Astrocyte (in vitro differentiated cells and primary cell): ENCODE results near the gene SNED1.

Source experiments
- EZH2 ChIP-seq: IDR thresholded peaks from 2 replicates; pipeline ENCODE4 v1.6.1; 2012; ENCODE audit warnings: mild to moderate bottlenecking, low read length, inconsistent platforms; ENCODE audit not compliant: insufficient read depth
- TF ChIP-seq, protein P1 (sequence below): IDR thresholded peaks from 2 replicates; pipeline ENCODE4 v1.5.1; 2011; ENCODE audit warnings: low read depth, mild to moderate bottlenecking, inconsistent platforms, low read length, moderate library complexity; ENCODE audit not compliant: insufficient read depth

DNA sequence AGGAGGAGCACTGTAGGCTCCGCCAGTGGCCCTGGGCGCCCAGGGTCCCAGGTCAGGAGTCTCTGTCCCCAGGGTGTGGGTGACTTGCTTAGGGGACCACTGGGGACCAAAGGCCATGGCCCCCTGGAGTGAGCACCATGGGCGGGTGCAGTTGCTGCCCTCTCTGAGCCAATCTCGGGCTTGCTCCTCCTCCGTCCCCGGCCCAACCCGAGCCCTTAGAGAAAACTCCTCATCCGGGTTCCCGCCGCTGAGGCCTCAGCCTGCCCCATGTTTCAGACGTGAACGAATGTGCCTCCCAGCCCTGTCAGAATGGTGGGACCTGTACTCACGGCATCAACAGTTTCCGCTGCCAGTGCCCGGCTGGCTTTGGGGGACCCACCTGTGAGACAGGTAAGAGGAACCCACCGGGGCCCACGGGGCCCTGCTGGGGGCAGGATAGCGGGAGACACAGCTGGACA is 38.6 kb downstream of the SNED1 start:
- TF ChIP-seq, protein P1, sequence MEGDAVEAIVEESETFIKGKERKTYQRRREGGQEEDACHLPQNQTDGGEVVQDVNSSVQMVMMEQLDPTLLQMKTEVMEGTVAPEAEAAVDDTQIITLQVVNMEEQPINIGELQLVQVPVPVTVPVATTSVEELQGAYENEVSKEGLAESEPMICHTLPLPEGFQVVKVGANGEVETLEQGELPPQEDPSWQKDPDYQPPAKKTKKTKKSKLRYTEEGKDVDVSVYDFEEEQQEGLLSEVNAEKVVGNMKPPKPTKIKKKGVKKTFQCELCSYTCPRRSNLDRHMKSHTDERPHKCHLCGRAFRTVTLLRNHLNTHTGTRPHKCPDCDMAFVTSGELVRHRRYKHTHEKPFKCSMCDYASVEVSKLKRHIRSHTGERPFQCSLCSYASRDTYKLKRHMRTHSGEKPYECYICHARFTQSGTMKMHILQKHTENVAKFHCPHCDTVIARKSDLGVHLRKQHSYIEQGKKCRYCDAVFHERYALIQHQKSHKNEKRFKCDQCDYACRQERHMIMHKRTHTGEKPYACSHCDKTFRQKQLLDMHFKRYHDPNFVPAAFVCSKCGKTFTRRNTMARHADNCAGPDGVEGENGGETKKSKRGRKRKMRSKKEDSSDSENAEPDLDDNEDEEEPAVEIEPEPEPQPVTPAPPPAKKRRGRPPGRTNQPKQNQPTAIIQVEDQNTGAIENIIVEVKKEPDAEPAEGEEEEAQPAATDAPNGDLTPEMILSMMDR, result no peak
- no peak for TF ChIP-seq EZH2
